ENCODE results near the gene PCSK6. TPM values are rescaled to one million over a fixed set of nuclear protein-coding genes. Genes with fewer than 3 reads are reported as not detected.

PCSK6 gene
- total RNA-seq, 1 donor, result 6.6 TPM

DNA sequence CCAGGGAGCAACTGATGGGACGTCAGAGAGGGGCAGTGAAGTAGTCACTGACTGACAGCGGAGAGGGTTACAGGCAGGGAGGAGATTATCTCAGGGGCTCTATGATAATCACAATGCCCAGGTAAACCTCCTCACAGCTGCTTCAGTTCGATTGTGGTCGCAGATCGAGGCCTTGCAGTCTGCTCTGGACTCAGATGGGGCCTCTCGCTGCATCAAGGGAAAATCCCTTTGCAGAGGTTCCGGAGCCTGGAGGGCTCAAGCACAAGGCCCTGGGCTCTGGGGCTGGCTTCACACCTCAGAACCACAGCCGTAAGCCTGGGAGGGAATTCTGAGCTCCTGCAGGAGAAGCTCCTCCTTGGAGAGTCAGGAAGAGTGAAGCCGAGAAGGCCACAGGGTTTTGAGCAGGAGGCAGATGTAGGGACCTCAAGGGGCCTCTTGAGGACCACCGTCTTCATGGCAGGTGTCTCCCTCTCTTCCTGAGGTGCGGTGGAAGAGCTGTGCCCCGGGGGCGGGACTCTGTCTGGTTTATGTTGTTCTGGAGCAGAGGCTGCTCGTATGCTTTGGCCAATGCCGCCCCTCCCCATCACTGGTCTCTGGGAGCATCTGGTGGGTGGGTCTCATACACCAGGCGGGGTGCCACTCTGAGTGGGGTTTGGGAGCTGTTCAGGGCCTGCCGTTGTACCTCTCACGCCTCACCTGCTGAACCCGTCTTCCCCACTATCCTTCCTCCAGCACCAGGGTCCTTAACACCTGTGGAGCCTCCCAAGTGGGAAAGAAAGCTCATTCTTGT is 175.0 kb downstream of the PCSK6 start:
- no peaks in the 10 kb centered on the region for H3K9me3 ChIP-seq (ENCODE audit: low read depth, low read length)
- H3K4me1 ChIP-seq (ENCODE audit: insufficient read depth, low read length), result no peaks in the 10 kb centered on the region
- H3K4me3 ChIP-seq (ENCODE audit: low read length), result no peak overlapping the region
- H3K27me3 ChIP-seq (ENCODE audit: insufficient read depth, low read length), result no peaks in the 10 kb centered on the region

DNA sequence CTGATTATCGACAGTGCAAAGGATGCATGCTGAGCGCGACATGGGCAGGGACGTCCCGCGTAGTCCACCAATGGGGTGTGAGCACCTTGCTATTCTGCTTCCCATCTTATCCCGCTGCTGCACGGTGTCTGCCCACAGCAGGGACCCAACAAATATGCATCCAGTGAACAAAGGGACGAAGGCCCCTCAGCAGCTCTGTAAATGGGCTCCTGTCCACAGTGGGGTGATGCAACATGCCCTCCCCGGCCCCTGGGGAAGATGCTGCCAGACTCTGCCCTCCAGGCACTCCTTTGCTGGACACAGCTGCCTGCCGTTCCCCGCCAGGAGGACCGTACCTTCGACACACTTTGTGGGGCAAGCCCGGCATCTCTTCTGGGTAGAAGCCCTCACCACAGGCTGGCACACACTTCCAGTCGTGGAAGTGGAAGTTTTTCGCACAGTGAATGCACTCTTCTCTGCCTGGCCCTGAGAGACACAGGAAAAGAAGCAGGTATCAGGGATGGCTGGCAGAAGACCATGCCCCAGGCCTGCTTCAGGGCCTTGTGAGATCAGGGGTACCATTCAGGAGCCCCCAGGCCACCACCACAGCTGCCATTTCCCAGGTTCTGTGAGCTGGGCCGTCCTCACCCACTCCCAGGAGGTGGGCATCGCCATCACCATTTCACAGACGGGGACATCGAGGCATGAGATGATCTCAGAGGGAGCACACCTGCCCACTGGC is 176.3 kb downstream of the PCSK6 start:
- no peaks in the 10 kb centered on the region for H3K9me3 ChIP-seq (ENCODE audit: low read depth, low read length)
- no peak overlapping the region for H3K4me3 ChIP-seq (ENCODE audit: low read length)
- no peaks in the 10 kb centered on the region for H3K4me1 ChIP-seq (ENCODE audit: insufficient read depth, low read length)
- H3K27me3 ChIP-seq (ENCODE audit: insufficient read depth, low read length), result no peaks in the 10 kb centered on the region

DNA sequence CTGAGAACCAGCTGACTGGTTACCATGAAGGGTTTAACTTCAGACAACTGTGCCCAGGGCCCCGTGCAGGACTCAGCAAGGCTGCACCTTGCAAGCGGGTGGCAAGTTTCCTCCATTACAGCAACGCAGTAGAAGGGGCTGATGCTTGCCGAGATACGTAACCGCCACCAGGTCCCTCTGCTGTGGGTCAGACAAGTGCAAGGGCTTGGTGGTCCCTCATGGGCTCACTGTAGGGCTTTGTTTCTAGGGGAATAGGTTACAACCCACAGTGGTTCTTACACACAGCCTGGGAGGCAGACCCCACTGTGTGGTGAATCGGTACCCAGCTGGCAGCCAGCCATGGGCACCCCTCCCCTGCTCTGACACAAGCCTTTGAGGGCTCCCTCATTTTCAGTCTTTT is 179.0 kb downstream of the PCSK6 start:
- no peak overlapping the region for H3K4me3 ChIP-seq (ENCODE audit: low read length)

DNA sequence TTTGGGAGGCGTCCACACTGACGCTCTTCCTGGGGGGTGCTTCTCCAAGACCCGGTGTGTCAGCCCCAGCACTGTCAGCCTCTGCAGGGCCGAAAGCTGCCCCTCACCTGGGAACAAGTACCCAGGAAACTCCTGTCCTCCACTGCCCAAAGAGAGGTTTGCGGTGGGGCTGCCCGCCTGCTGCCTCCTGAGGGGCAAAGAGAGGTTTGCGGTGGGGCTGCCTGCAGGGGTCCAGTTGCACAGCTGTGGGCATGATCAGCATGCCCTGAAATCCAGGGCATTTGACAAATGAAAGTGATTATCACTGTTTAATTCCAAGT is 179.4 kb downstream of the PCSK6 start:
- H3K4me1 ChIP-seq (ENCODE audit: insufficient read depth, low read length), result no peaks in the 10 kb centered on the region
- no peak overlapping the region for H3K4me3 ChIP-seq (ENCODE audit: low read length)
- no peaks in the 10 kb centered on the region for H3K9me3 ChIP-seq (ENCODE audit: low read depth, low read length)
- no peaks in the 10 kb centered on the region for H3K27me3 ChIP-seq (ENCODE audit: insufficient read depth, low read length)

More for the DNA sequence above, 179.0 kb downstream of the PCSK6 start:
- H3K4me1 ChIP-seq (ENCODE audit: insufficient read depth, low read length), result no peaks in the 10 kb centered on the region
- no peaks in the 10 kb centered on the region for H3K9me3 ChIP-seq (ENCODE audit: low read depth, low read length)
- no peaks in the 10 kb centered on the region for H3K27me3 ChIP-seq (ENCODE audit: insufficient read depth, low read length)

DNA sequence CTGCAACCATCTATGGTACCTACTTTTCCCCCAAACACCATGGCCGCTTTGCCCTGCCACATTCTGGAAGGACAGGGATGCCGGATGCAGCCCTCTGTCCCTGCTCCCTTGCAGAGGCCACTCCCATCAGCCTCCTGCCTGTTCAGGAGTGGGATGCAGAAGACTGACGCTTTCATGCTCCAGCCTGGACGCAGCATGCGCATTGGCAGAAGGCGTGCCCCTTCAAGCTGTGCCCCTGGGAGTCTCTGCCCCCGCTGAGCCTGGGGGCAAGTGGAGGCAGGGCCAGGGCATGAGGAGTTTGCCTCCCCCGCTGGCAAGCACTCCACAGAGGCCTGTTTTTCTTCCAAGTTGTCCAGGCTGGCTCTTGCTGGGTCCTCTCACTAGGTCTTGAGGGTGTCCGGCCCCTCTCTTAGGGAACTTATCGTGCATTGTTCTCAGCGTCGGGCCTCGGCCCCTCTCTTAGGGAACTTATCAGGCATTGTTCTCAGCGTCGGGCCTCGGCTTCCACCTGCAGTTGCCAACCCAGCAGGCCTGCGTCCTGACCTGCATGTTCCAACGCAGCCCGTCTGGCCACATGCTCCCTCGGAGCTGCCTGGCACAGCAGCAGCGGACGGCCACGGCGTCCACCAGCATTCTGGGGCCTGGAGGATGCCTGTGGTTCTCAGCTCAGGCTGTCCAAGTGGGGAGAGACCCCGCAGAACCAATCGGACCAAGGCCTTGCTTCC is 179.9 kb downstream of the PCSK6 start:
- H3K27me3 ChIP-seq (ENCODE audit: insufficient read depth, low read length), result no peaks in the 10 kb centered on the region
- no peaks in the 10 kb centered on the region for H3K9me3 ChIP-seq (ENCODE audit: low read depth, low read length)
- H3K4me1 ChIP-seq (ENCODE audit: insufficient read depth, low read length), result no peaks in the 10 kb centered on the region
- no peak overlapping the region for H3K4me3 ChIP-seq (ENCODE audit: low read length)

DNA sequence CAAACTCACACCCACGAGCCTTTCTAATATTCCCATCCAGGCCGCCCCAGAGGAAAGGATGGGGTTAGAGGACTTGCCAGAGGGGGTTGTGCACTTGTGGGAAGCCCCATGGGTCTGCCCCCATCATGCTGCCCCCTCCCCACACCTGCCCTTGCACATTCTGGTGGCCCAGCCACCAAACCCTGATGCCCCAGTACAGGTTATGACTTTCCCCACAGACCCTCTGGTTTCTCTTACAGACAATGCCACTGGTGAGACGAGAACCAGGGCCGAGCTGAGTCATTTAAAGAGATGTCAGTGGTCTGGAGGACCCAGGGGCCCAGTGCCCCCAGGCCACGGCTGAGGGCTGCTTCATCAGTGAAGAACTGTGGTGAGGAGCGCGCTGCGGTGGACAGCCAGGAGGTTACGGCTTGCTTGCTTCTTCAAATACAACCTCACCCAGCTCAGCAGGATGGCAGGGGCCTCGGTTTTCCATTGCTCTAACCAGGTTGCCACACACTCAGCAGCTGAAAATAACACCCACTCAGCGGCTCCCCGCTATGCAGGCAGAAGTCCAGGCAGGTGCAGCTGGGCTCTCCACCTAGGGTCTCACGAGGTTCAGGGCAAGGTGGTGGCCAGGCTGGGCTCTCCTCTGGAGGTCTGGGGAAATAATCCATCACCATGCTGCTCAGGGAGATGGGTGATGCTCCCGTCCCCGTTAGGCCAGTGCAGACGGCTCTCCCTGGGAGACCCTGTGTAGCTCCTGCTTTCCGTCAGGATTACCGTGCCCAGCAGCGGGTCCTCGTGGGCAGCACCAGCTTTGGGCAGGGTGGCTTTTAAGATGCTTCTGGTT is 180.7 kb downstream of the PCSK6 start:
- H3K27me3 ChIP-seq (ENCODE audit: insufficient read depth, low read length), result no peaks in the 10 kb centered on the region
- H3K4me3 ChIP-seq (ENCODE audit: low read length), result no peak overlapping the region
- no peaks in the 10 kb centered on the region for H3K9me3 ChIP-seq (ENCODE audit: low read depth, low read length)
- no peaks in the 10 kb centered on the region for H3K4me1 ChIP-seq (ENCODE audit: insufficient read depth, low read length)

DNA sequence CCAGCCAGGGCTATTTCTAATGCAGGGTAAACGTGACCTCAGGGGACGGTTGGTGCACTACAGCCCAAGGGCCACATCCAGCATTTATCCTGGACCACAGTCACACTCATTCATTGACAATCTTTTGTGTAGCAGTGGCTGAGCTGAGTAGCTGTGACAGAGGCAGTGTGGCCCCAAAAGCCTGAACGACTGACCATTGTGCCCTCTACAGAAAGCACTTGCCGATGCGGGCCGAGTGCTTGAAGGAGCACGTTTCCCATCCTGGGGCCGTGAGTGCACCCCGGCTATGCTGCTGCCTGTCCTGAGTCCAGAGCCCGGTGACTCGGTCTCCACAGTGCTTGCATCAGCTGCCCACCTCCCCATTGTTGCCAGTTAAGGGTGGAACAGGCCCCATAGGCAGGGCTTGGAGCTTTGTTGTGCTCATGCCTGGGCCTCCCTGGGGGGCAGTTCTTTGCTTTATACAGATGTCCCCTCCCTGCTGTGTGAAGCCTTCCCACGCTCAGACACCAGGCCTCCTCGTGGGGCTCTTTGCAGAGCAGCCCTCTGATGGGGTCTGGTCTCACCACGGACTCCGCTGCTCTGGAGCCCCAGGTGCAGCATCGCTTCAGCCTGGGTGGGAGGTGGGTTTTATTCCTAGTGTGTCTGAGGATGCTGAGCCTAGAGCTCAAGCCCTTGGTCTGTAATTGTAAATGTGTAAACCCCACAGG is 181.5 kb downstream of the PCSK6 start:
- Histone ChIP-seq H3K4me1 (ENCODE audit: insufficient read depth, low read length) (no peaks in the 10 kb centered on the region), H3K27me3 (ENCODE audit: insufficient read depth, low read length) (no peaks in the 10 kb centered on the region), H3K4me3 (ENCODE audit: low read length) (no peak overlapping the region), H3K9me3 (ENCODE audit: low read depth, low read length) (no peaks in the 10 kb centered on the region)

DNA sequence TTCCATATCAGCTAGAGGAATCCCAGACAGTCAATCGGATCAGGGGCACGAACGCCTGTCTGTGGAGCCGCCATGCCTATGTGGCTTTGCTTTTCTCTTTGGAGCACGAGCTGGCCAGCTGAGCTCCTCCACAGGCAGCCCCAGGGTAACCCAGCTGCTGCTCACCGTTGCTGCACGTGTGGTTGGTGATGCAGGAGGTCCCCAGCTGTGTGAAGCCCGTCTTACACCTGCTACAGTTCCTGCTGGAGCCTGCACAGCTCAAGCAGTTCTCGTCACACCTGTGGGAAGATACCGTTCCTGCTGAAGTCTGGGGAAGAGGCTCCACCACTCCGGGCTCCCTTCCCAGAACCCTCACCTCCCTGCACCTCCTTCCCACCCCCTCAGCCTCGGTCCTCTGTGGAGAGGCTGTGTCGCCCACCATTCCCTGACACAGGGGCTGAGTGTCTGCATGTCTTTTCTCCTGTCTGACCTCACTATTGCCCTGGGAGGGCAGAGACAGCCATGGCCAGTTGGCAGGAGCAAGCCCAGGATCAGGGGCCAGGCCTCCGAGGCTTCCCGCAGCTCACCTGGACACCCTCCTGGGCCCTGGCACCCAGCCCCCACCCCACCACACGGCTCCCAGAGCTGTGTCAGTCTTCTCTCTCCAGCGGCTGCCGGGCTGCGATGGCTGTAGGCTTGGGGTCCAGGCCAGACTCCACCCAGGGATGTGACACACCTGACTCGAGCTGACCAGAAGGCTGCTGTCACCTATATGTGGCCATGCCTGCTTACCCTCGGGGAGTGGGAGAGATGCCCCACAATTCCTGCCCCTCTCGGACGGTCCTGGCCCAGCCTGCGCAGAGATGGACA is 182.2 kb downstream of the PCSK6 start:
- Histone ChIP-seq H3K9me3 (ENCODE audit: low read depth, low read length) (no peaks in the 10 kb centered on the region), H3K27me3 (ENCODE audit: insufficient read depth, low read length) (no peaks in the 10 kb centered on the region), H3K4me1 (ENCODE audit: insufficient read depth, low read length) (no peaks in the 10 kb centered on the region), H3K4me3 (ENCODE audit: low read length) (no peak overlapping the region)

DNA sequence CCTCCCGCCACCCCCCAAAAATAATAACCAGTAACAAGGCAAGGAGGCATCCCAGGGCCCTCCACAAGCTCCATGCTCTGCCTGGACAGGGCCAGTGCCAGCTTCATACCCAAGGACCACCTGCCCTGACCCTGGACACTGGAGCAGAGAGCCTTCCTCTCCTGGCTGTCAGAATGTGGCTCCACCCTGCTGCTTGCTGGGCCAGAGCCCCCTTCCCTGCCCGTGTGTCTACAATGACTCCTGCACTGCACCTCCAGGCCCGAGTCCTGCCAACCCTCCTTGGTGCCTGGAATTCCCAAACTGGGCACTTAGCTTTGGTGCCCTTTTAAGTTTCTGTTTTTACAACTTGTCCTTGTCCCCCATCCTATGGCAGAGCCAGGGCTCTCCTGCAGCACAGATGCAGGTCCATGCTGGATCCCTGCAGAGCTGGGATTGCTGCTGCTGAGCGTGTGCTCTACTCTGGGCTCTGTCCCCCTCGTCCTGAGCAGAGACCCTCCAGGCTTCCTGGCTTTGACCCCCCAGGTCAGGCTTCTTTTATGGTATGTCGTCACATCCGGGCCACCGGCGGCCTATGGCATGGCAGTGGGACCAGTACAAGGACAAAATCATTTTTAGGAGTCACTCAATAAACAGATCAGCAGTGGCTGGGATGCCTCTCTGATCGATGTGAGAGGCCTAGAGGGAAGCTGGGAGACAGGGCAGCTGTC is 183.0 kb downstream of the PCSK6 start:
- no peak overlapping the region for H3K4me3 ChIP-seq (ENCODE audit: low read length)
- no peaks in the 10 kb centered on the region for H3K9me3 ChIP-seq (ENCODE audit: low read depth, low read length)
- H3K4me1 ChIP-seq (ENCODE audit: insufficient read depth, low read length), result no peaks in the 10 kb centered on the region
- H3K27me3 ChIP-seq (ENCODE audit: insufficient read depth, low read length), result no peaks in the 10 kb centered on the region

DNA sequence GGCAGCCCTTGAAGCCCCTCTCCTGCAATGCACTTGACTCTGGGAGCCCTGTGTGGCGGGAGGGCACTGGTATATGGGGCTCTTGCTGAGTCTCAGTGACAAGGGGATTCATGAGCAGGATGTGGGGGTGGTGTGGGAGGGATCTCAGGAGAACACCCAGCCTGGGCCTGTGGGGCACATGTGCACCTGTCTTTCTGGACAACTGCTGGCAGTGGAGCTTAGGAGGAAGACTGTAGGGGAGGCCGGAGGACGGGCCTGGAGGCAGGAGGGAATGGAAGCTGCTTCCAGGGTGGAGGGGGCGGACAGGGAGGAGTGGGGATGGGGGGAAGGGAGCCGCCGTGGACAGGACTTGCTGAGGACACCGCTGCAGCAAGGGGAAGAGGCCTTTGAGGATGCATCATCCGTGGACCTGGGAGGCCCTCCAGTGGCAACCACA is 183.7 kb downstream of the PCSK6 start:
- H3K4me3 ChIP-seq (ENCODE audit: low read length), result no peak overlapping the region
- H3K27me3 ChIP-seq (ENCODE audit: insufficient read depth, low read length), result no peaks in the 10 kb centered on the region
- no peaks in the 10 kb centered on the region for H3K4me1 ChIP-seq (ENCODE audit: insufficient read depth, low read length)
- no peaks in the 10 kb centered on the region for H3K9me3 ChIP-seq (ENCODE audit: low read depth, low read length)

DNA sequence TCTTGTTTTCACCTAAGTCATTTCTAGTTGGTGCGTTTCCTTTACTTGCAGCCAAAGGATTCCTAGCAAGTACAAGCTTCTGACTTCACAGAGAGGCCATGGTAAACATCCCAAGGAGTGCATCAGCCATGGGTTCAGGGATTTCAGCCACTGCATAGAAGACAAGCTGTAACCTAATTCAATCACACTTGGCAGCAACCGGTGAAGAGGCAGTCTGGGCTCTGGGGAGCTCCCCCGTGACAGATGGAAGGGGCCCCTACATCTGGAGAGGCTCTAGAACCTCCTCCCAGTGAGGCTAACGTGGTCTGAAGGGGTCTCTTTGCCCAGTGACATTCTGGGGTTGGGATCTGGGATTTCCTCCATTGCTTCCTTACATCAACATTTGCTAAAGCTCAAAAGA is 186.1 kb downstream of the PCSK6 start:
- no peak overlapping the region for H3K4me3 ChIP-seq (ENCODE audit: low read length)
- H3K4me1 ChIP-seq (ENCODE audit: insufficient read depth, low read length), result no peaks in the 10 kb centered on the region
- H3K9me3 ChIP-seq (ENCODE audit: low read depth, low read length), result no peaks in the 10 kb centered on the region
- H3K27me3 ChIP-seq (ENCODE audit: insufficient read depth, low read length), result no peaks in the 10 kb centered on the region

DNA sequence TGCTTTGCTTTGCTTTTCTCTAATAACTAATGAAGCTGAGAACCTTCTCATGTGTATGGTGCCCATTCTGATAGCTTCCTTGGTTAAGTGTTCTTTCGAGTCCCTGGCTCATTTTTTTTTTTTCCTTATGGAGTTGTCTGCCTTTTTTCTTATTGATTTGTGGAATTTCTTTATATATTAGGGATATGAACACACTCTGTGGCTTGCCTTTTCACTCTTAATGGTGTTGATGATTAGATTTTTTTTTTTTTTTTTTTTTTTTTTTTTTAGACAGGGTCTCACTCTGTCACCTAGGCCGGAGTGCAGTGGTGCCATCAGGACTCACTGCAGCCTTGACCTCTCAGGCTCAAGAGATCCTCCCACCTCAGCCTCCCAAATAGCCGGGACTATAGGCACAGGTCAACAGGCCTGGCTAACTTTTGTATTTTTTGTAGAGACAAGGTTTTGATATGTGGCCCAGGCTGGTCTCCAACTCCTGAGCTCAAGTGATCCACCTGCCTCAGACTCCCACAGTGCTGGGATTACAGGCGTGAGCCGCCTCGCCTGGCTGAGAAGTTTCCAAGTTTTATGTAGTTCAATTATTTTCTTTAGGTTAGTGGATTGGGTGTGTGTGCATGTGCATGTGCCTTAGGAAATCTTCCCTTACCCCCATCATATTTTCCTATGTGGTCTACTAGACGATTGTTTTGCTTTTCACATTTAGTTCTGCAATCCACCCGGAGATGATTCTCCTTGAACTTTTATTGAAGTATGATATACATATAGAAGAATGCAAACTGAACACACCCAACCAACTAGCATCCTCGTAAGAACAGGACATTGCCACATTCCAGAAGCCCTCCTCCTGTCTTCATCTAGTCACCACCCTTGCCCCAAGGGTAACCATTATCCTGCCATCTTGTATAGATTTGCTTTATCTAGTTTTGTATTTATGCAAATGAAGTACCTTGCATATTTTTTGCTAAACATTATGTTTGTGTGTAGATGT is 192.8 kb downstream of the PCSK6 start:
- H3K9me3 ChIP-seq (ENCODE audit: low read depth, low read length), result no peaks in the 10 kb centered on the region
- no peak overlapping the region for H3K4me3 ChIP-seq (ENCODE audit: low read length)
- no peaks in the 10 kb centered on the region for H3K27me3 ChIP-seq (ENCODE audit: insufficient read depth, low read length)

More for the DNA sequence above, 192.8 kb downstream of the PCSK6 start:
- peaks cover 30% of the 10 kb centered on the region for H3K4me1 ChIP-seq (ENCODE audit: insufficient read depth, low read length)

Data from mononuclear cell (primary cell).